ENCODE results near the gene PTHLH.

GRCh38 chr12:27998170-27998569 lies 25.6 kb upstream of the PTHLH start:
- TF ChIP-seq CTCF (IDR thresholded peaks at IDR 0.05; ENCODE audit: poor library complexity): no peak
- no peak for TF ChIP-seq EZH2 (IDR thresholded peaks at IDR 0.05; ENCODE audit: borderline replicate concordance)
- no peak for TF ChIP-seq EZH2phosphoT487 (IDR thresholded peaks at IDR 0.05; ENCODE audit: low read depth, severe bottlenecking, unreplicated experiment)
